GM18867 (cell line): Measurements from ENCODE around the gene ECT2.
"Not testable (repeated sequence)": the region's sequence is repeated elsewhere in the genome, so short reads cannot be mapped to it uniquely, and the experiment has no call there.

Experiments
- ATAC-seq: cut with Tn5 transposase; IDR thresholded peaks from one replicate; pipeline ENCODE4 v1.9.1; 2021; ENCODE audit warnings: mild to moderate bottlenecking, moderate library complexity; ENCODE audit not compliant: unreplicated experiment

The ECT2 gene

DNA sequence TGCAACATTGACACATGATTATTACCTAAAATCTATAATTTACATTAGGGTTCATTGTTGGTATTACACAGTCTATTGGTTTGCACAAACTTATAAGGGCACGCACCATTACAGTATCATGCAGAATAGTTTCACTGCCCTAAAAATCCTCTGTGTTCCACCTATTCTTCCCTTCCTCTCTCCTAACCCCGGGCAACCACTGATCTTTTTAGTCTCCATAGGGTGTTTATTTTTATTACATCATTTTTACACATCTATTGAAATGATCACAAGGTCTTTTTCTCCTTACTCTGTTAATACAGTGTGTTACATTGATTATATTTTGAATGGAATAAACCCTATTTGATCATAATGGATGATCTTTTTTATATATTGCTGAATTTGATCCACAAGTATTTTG lies 15.5 kb upstream of the ECT2 start:
- ATAC-seq: no peak

DNA sequence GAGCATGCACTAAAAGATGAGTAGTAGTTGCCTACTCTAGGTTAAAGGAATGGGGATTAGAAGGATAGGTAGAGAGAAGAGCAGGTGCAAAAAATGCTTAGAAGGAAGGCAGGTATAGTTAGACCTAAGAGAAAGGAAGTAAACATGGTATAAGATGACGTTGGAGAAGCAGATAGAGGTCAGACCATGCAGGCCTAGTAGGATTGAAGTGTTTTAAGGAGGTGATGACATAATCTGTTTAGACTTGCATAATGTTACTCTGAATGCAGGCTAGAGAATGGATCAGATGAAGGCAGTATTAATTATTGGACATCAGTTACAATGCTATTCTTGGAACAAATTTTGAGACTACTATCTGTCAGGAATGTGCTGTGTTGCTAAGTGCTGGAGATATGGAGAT lies 11.1 kb upstream of the ECT2 start:
- ATAC-seq: no peak

DNA sequence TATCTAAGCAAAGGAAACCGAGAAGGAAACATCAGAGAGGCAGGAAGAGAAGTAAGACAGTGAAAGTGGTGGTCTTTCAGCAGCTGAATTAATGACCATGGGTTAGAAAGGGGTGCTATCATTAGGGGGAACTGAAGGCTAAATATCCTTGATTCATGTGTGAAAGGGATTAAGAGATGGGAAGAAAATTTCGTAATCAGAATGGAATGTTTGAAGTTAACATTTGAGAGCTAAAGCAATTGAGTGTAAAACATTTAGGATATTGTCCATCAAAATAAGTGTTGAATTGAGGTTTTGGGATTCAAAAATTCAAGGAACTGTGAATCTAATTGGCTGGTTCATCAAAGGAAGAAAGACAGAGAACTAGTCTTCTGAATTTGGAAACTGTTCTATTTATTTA lies 4.1 kb upstream of the ECT2 start:
- ATAC-seq: no peak

DNA sequence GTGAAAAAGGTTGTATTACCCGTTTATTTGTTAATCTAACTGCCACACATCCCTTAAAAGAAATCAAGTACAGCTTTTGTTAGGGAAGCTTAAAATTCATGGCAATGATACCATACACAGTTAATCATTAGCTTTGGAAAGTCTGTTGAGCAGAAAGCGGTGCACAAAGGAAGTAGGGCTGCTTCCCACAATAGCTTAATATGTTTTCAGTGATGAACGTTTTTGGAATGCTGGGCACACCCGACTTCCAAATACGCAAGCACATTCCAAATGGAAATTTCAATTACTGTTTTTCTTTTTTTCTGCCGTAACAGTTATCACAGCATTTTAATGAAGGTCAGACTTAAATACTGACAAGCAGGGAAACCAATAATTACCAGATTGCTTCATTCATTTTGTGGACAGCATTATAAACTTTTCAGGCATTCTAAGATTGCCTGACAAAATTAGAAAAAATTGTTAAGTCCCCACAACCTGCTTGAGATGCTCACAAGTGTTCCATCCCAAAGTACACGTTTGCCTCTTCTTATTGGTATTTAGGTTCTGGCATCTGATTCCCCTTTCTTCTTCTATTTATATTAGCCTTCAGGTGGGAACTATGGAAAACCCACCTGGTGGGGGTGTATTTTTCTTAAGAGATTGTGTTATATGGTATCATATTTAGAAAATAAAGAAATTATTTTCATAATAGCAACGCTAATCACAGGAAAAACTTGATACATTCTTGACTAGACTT lies 1.1 kb upstream of the ECT2 start:
- no peak for ATAC-seq

DNA sequence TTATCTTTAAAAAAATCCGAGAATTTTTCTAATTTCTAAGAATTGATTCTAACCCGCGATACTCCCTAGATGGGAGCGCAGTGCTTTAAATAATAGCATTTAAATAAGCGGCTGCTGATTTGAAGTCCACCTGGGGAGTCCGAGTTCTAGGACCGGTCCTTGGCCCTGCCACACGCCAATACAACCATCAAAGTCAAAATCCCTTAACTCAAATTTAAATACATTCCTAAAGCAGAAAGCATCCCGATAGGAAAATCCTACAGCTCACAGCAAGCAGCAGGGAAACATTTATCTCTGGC lies 508 bp upstream of the ECT2 start:
- ATAC-seq: no peak

DNA sequence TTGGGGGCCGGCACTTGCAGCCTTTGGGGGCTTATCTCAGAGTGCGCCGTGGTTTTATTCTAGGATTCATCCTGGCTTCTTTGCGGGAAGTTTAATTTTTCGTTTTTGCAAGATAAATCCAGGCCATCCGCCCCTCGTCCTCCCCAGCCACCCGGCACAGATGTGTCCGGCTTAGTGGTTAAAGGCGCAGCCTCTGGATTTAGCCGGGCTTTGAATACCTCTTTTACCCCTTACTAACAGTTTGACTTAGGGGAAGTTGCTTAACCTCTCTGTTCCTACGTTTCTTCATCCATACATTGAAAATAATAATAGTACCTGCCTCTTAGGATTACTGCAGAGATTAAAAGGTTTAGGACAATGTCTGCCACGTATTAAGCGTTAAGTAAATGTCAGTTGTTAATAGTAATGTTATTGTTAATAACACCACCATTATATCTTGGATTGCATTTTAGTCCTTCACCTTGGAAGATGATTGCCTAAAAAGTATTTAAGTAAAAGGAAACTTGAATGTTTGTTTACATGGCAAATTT lies 714 bp downstream of the ECT2 start:
- peak; percentile 14 for ATAC-seq

DNA sequence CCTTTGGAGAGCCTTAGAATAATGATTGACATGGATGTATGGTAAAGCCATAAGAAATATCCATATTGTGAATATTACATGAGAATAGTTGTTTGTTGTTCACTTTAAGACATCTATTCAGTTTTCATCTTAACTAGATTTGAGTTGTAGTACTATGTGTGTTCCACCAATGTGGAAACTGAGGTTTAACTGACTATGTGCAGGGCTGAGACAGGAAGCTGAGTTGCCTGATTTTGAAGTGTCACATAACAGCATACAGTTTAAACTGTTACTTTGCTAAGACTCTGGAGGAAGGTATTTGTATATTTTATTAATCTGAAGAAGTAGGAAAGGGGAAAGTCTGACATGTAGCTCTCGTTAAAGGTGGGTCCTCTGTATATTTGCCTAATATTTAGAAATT lies 2.1 kb downstream of the ECT2 start:
- no peak for ATAC-seq

DNA sequence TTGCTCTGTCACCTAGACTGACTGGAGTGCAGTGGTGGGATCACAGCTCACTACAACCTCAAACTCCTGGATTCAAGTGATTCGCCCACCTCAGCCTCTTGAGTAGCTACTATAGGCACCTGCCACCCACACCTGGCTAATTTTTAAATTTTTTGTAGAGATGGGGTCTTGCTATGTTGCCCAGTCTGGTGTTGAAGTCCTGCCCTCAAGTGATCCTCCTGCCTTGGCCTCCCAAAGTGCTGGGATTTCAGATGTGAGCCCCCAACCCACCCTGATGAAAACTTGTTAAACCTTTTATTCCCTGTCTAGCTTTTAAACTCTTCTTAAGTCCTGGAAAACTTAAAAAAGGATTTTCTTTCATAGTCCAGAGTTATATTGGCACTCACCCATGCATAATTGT lies 2.6 kb downstream of the ECT2 start:
- no peak for ATAC-seq

DNA sequence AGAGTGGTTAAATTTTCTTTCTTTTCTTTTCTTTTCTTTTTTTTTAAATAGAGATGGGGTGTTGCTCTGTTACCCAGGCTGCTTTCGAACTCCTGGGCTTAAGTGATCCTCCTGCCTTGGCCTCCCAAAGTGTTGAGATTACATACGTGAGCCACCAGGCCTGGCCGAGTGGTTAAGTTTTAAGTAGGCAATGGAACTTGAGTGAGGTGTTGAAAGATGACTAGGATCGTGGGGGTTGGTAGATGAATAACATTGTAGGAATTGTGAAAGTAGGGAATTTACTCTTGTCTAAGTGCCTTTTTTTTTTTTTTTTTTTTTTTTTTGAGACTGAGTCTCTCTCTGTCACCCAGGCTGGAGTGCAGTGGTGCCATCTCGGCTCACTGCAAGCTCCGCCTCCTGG lies 9.9 kb downstream of the ECT2 start:
- ATAC-seq: not testable (repeated sequence)

DNA sequence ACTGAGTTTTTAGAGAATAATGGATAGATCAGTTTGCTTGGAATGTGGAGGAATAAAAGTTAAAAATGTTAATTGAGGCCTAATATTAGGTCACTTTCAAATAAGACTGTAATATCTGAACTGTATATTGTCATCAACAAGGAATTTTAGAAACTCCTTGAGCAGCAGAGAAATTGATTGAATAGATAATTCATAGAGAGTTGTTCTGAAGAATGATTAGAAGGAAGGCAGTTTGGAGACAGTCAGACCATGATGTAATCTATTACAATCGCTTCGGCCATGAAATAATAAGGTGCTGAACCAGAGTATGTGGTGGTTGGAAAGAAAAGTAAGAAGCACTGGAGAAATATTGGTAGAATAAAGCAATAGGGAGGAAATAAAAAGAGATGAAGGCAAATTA lies 15.7 kb downstream of the ECT2 start:
- ATAC-seq: no peak

DNA sequence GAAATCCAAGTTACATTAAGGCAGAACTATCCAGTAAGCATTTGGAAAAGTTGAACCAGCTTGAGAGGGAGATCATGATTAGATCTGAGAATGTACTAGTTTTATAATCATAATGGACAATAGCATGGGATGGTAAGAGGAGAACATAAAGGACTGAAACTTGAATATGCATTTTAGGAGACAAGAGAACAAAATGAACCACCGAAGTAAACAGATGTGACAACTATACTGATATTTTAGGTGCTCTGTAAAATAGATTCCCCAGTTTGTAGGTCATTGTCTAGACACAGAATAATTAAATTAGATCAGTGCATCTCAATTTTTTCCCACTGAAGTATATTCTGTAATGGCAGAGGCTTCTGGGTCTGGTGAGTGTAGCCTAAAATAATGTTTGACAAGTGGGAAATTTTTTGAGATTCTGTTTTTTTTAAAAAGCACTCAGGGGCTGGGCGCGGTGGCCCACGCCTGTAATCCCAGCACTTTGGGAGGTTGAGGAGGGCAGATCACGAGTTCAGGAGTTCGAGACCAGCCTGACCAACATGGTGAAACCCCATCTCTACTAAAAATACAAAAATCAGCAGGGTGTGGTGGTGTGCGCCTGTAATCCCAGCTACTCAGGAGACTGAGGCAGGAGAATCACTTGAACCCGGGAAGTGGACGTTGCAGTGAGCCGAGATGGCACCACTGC lies 16.3 kb downstream of the ECT2 start:
- no peak for ATAC-seq

DNA sequence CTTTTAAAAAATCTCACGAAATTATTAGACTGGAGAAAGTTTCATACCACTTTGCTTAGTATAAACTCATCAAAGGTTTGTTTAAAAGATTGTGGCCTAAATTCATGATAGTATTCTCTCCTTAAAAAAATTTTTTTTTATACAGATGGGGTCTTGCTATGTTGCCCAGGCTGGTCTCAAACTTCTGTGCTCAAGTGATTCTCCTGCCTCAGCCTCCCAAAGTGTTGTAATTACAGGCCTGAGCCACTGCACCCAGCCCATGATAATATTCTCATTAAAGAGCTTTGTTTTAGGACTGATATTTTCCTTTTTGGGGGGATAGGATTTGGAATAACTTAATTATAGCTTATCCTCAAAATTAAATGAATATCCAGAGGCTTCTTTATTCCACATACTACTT lies 19.9 kb downstream of the ECT2 start:
- no peak for ATAC-seq

DNA sequence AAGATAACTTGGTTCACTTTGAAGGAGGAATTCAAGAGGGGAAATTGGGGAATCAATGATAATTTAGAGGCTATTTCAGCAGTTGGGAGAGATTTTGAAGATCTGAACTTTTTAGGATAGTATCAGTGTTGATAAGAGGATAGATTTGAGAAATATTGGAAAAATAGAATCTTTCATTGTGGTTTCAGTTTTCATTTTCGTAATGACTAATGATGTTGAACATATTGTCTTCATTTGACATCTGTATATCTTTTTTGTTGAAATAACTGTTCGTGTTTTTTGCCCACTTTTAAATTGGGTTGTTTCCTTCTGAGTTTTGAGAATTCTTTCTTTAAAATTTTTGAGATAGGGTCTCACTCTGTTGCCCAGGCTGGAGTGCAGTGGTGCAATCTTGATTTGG lies 21.1 kb downstream of the ECT2 start:
- no peak for ATAC-seq

DNA sequence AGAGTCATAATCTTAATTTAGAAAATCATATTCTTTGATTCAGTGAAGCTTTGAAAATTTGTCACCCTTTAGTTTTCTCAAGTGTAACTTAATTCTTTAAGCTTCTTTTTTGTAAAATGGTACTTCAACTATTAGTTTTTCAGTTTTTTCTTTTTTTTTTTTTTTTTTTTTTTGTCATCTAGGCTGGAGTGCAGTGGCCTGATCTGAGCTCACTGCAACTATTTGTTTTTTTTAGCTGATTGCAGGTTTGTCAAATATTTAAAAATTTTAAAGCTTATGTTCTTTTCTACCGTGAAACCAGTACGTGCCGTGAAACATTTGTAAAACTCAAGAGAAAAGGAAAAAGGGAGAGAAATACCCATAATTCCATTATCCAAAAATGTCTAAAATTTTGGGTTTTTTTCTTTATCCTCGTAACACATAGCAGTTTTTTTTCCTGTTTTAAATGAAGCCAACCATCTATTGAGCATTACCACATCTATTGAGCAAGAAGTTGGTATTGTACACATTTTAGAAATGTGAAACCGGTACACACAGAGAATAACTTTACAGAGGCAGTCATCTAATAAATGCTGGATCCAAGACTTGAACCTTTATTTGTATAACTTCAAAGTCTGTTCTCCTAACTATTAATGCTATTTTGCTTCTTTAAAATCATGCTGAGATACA lies 25.7 kb downstream of the ECT2 start:
- no peak for ATAC-seq

DNA sequence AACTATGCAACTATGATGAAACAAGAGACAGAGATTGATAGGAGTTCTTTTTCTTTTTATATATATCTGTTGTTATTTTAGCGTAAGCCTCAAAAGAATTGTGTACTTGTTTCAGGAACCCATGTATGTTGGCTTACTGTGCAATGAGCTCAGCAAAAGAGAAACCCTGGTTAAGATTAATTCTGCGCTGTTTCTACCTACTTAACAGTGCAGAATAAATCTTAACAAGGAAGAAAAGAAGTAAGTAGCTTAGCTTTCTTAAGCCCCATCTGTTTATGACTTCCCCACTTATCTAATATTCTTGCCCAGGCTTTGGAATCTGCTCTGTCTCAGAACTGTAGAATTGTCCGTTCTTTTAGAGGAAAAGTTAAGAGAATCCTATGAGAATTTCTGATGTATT lies 27.4 kb downstream of the ECT2 start:
- no peak for ATAC-seq

DNA sequence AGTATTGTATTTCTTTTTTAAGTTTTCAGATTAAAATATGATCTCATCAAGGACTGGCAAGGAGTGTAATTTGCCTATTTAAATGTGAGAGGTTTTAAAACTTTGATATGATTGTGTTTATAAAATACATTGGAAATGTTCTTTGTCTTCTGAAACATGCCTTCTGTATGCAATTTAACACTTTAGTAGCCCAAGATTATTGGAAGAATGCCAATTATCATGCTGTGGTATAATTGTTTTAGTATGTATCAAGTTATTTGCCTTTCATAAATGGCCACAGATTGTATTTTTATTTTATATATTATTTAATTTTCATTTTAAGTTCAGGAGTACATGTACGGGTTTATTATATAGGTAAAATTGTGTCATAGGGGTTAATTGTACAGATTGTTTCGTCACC lies 31.7 kb downstream of the ECT2 start:
- no peak for ATAC-seq

DNA sequence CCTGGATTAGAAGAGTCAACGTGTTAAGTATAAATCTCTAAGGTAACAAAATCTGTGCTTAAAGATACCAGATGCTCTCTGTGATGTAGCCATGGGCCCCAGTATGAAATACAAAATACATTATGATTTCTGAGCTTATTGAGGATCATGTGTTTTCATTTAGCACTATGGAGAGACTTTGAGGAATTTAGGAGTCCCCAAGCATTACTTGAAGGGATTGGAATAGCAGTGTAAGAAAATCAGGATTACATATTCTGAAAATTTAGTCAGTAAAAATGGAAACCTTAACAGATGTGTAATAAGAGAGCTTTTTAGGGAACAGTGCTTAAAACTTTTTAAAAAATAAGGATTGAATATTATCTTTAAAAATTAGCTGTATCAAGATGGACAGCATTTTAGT lies 35.5 kb downstream of the ECT2 start:
- ATAC-seq: no peak

DNA sequence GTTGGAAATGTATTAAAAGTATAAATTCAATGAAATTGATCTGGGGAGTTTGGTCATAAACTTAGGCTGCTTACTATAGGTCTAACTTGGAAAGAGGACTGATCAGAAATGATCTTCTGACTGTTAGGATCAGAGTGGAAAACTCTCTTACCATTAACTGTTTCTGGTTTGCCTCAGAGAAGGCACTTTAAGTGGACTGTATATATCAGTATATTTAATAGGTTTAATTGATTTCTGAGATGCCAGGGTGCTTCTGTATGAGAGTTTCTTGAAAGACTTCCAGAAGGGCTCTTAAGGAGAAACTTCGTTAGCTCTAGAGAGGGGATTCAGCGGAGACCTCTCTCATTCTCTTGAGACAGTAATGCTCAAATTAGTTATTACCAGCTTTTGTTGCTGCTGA lies 36.5 kb downstream of the ECT2 start:
- no peak for ATAC-seq

DNA sequence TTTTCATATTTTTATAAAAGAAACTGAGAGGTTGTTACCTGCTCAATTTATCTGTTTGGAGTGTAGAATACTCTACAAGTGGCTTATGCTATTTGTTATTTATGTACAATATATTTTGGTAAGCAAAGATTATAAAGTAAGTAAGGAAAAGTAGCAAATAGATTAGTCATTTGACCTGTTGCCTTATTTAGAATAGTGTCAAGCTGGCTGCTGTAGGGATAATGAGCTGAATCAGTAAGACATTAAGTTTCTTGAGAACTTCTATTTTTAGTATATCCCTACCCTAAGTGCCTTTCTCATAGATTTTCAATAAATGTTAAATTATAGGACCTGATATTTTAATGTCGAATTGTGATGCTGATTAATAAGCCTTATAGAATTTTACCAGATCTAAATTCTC lies 37.2 kb downstream of the ECT2 start:
- ATAC-seq: no peak

DNA sequence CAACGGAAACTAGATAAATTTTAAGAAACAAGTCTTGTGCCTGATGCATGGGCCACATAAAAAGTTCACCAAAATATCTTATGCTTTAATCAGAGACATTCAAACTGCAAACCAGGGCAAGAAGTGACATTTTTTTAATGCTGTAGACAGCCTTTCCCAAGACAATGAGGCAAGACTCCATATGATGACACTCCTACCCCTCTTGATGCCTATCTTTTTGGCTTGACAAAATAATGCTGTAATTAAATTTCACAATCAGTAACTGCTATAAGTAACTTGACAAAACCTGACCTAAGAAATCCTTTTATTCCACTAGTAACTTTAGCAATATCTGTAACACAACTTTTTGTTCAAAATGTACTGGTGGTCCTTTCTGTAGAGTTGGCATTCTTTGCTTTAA lies 48.7 kb downstream of the ECT2 start:
- no peak for ATAC-seq

DNA sequence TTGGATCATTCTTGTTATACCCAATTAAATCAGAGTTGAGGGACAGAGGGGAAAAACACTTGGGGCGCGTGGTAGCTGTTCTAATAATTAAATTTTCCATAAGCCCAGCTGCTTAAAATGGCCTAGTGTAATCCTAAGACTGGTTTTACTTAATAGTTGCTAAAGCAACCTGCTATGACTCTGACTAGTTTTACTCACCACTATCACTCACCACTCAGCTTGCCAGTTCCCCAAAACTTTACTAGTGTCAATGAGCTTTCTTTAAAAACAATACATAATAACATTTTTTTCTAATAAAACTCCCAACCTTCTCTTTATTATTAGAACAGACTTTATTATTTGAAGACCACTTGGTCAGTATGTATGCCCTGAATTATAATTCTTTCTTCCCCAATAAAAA lies 49.6 kb downstream of the ECT2 start:
- no peak for ATAC-seq

DNA sequence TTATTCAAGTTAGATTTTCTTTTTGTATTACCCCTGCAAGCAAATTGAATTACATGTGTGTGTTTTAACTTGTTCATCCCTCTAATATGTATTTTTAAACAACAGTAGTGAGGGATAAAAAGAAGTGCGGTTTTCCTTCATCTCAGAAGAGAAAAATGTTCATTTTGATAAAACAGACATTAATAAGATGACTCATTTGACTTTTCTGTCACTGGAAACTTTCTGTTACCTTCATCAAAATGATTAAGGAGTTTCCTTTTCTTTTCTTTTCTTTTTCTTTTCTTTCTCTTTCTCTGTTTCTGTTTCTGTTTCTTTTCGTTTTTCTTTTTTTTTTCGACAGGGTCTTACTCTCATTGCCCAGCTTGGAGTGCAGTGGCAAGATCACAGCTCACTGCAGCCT lies 53.0 kb downstream of the ECT2 start:
- ATAC-seq: no peak
